Fibroblast of lung (primary cell): ENCODE results near the gene RETSAT. TPM values are rescaled to one million over a fixed set of nuclear protein-coding genes. Genes with fewer than 3 reads are reported as not detected.

Source experiments
- DNase-seq, 2 donors: peaks; one replicate each; pipeline versions ENCODE4 v3.0.0 to v3.0.0-alpha.2; 2010; ENCODE audit warnings: low read depth in 2 of 2
- H2AFZ ChIP-seq: 2 replicates; pipeline ENCODE4 v1.5.1; 2012; ENCODE audit warnings: low read length, control low read depth, inconsistent platforms
- H3K27ac ChIP-seq: 2 replicates; pipeline ENCODE4 v1.5.1; 2011; ENCODE audit warnings: low read length, control low read depth; ENCODE audit not compliant: insufficient read depth
- H3K27me3 ChIP-seq: 2 replicates; pipeline ENCODE4 v1.5.1; 2011; ENCODE audit warnings: mild to moderate bottlenecking, low read length; ENCODE audit not compliant: control insufficient read depth, insufficient read depth
- H3K36me3 ChIP-seq: 2 replicates; pipeline ENCODE4 v1.5.1; 2011; ENCODE audit warnings: low read length; ENCODE audit not compliant: control insufficient read depth, insufficient read depth
- H3K4me1 ChIP-seq: 2 replicates; pipeline ENCODE4 v1.5.1; 2011; ENCODE audit warnings: low read length; ENCODE audit not compliant: control insufficient read depth, insufficient read depth; ENCODE audit errors: extremely low read depth
- H3K4me2 ChIP-seq: 2 replicates; pipeline ENCODE4 v1.5.1; 2011; ENCODE audit warnings: low read length, control low read depth; ENCODE audit not compliant: insufficient read depth; ENCODE audit errors: extremely low read depth
- H3K4me3 ChIP-seq, 4 experiments: fragments of 200-600 bp in 1 of 4; sonication (generic) in 1 of 4; replicated peaks in 1 of 4; 2 replicates each; pipeline ENCODE4 v1.5.1; 2011 to 2016; ENCODE audit warnings: low read length in 4 of 4, low read depth in 3 of 4, mild to moderate bottlenecking in 3 of 4, control low read depth in 2 of 4, inconsistent platforms in 1 of 4, mixed read lengths in 1 of 4; ENCODE audit not compliant: insufficient read depth in 1 of 4; ENCODE audit errors: control extremely low read depth in 1 of 4
- H3K79me2 ChIP-seq: 2 replicates; pipeline ENCODE4 v1.5.1; 2012; ENCODE audit warnings: mild to moderate bottlenecking, low read length, inconsistent platforms; ENCODE audit not compliant: control insufficient read depth, insufficient read depth
- H3K9ac ChIP-seq: 2 replicates; pipeline ENCODE4 v1.5.1; 2011; ENCODE audit warnings: mild to moderate bottlenecking, low read length, control low read depth; ENCODE audit not compliant: insufficient read depth
- H3K9me3 ChIP-seq: 2 replicates; pipeline ENCODE4 v1.5.1; 2012; ENCODE audit warnings: low read depth, low read length; ENCODE audit not compliant: control insufficient read depth, insufficient read depth
- H4K20me1 ChIP-seq: 2 replicates; pipeline ENCODE4 v1.5.1; 2011; ENCODE audit warnings: low read length; ENCODE audit not compliant: control insufficient read depth, insufficient read depth; ENCODE audit errors: extremely low read depth
- CTCF ChIP-seq, 2 donors: IDR thresholded peaks in 1 of 2; conservative IDR thresholded peaks in 1 of 2; 1 replicate in 1 of 2; 2 replicates in 1 of 2; pipeline ENCODE4 v1.5.1; 2011 to 2012; ENCODE audit warnings: low read length in 2 of 2, control low read depth in 1 of 2, inconsistent platforms in 1 of 2, low read depth in 1 of 2, mild to moderate bottlenecking in 1 of 2
- EZH2 ChIP-seq: IDR thresholded peaks from 2 replicates; pipeline ENCODE4 v1.5.1; 2012; ENCODE audit warnings: low read length, control low read depth, mild to moderate bottlenecking; ENCODE audit errors: missing control alignments
- polyA plus RNA-seq, 2 donors: library from polyadenylated mRNA; depleted of rRNA in 1 of 2; stranded (reverse) in 1 of 2; unstranded in 1 of 2; fragments of >200 nt; gene quantifications; 2 replicates each; pipeline ENCODE4 v1.2.1, GENCODE V29; 2011 to 2012; ENCODE audit warnings: missing spikeins in 1 of 2
- total RNA-seq: library from RNA; depleted of rRNA; stranded (reverse); fragments of >200 nt; gene quantifications from 2 replicates; pipeline ENCODE4 v1.2.1, GENCODE V29; 2014

The RETSAT gene
- total and polyA plus RNA-seq, 2 donors (not counting 1 experiment from before 2014, with no cell fraction given): 38.6 to 87.0 TPM

- no peaks in the 10 kb centered on the region for H3K9me3 ChIP-seq
- H3K79me2 ChIP-seq: peaks cover 25% of the 10 kb centered on the region
- peak overlapping the region; percentile 98 for H2AFZ ChIP-seq
- H3K9ac ChIP-seq: peak overlapping the region; percentile 86
- peaks cover 4% of the 10 kb centered on the region for H3K4me1 ChIP-seq
- H3K27ac ChIP-seq: peak overlapping the region; percentile 85
- peak overlapping the region; percentile 90 for H3K4me2 ChIP-seq
- DNase-seq: no peak
- TF ChIP-seq EZH2: no peak
- no peak for TF ChIP-seq CTCF (conservative IDR thresholded peaks at IDR 0.05 in 1 of 2, IDR thresholded peaks at IDR 0.05 in 1 of 2; ENCODE audit: low read depth in 1 of 2, low read length in 2 of 2)
- no peaks in the 10 kb centered on the region for H3K27me3 ChIP-seq
- peak overlapping the region; percentile 90 to 100 (median 94) for H3K4me3 ChIP-seq
- no peaks in the 10 kb centered on the region for H4K20me1 ChIP-seq
- peaks cover 10% of the 10 kb centered on the region for H3K36me3 ChIP-seq
Observed at GRCh38 chr2:85355073-85355410, 714 bp upstream of the RETSAT start.

- TF ChIP-seq CTCF (conservative IDR thresholded peaks at IDR 0.05 in 1 of 2, IDR thresholded peaks at IDR 0.05 in 1 of 2; ENCODE audit: low read depth in 1 of 2, low read length in 2 of 2): no peak
- TF ChIP-seq EZH2: no peak
- Histone ChIP-seq H3K27me3 (no peaks in the 10 kb centered on the region), H3K4me1 (peaks cover 4% of the 10 kb centered on the region), H3K36me3 (peaks cover 16% of the 10 kb centered on the region), H3K79me2 (peaks cover 25% of the 10 kb centered on the region), H2AFZ (peak overlapping the region; percentile 27), H3K4me2 (peak overlapping the region; percentile 82), H3K4me3 (peak overlapping the region; percentile 54 to 100 (median 84)), H3K27ac (peak overlapping the region; percentile 45), H4K20me1 (no peaks in the 10 kb centered on the region), H3K9ac (peak overlapping the region; percentile 43), H3K9me3 (no peaks in the 10 kb centered on the region)
- peak; percentile 22 to 29 for DNase-seq
Observed at GRCh38 chr2:85353876-85354285, 447 bp downstream of the RETSAT start.

GRCh38 chr2:85347599-85347998 lies 6.7 kb downstream of the RETSAT start:
- H3K4me1 ChIP-seq: no peaks in the 10 kb centered on the region
- peaks cover 2% of the 10 kb centered on the region for H3K79me2 ChIP-seq
- no peaks in the 10 kb centered on the region for H3K9me3 ChIP-seq
- H3K4me3 ChIP-seq: no peak overlapping the region
- H3K27ac ChIP-seq: no peak overlapping the region
- H3K4me2 ChIP-seq: no peak overlapping the region
- no peak overlapping the region for H3K9ac ChIP-seq
- peaks cover 18% of the 10 kb centered on the region for H3K36me3 ChIP-seq
- no peaks in the 10 kb centered on the region for H3K27me3 ChIP-seq
- no peaks in the 10 kb centered on the region for H4K20me1 ChIP-seq
- DNase-seq: no peak
- TF ChIP-seq EZH2 (no peak), CTCF (conservative IDR thresholded peaks at IDR 0.05 in 1 of 2, IDR thresholded peaks at IDR 0.05 in 1 of 2; ENCODE audit: low read depth in 1 of 2, low read length in 2 of 2) (no peak)
- no peak overlapping the region for H2AFZ ChIP-seq
